ENCODE data around the gene FILIP1L. TPM values are rescaled to one million over a fixed set of nuclear protein-coding genes. Genes with fewer than 3 reads are reported as not detected.

Gene FILIP1L
- total RNA-seq, 1 experiment from 2014 or later, result 0.07 TPM

- no peak overlapping the region for H3K4me2 ChIP-seq (ENCODE audit: insufficient read depth, insufficient read length, low read length)
- no peaks in the 10 kb centered on the region for H3K27me3 Mint-ChIP-seq (ENCODE audit: low read depth)
Observed at GRCh38 chr3:99938270-99938911, 175.9 kb downstream of the FILIP1L start.

More at GRCh38 chr3:99938270-99938911, 175.9 kb downstream of the FILIP1L start:
- no peak overlapping the region for H3K14ac ChIP-seq (ENCODE audit: insufficient read depth, low read length)
- no peak overlapping the region for H3K56ac ChIP-seq (ENCODE audit: insufficient read length, low read depth, low read length)
- WGBS (ENCODE audit: extremely low coverage, insufficient read length, low lambda C conversion rate), result no CpG with 5 or more reads among the region's 3 CpGs
- no peaks in the 10 kb centered on the region; a peak in 1 of 7 replicates for H3K36me3 Mint-ChIP-seq (ENCODE audit: insufficient read depth in 1 of 3, low read depth in 3 of 3)
- H4K5ac ChIP-seq (ENCODE audit: insufficient read length, low read depth, low read length), result no peak overlapping the region
- H3K9me3 ChIP-seq (ENCODE audit: control insufficient read depth, low read depth, low read length), result no peaks in the 10 kb centered on the region
- no peak overlapping the region for H3K9ac ChIP-seq (ENCODE audit: extremely low read depth, insufficient read length, low read length)
- no peak overlapping the region for H3K23ac ChIP-seq (ENCODE audit: insufficient read length, low read depth, low read length)
- no peak for TF ChIP-seq CTCF (conservative IDR thresholded peaks at IDR 0.05)
- no peaks in the 10 kb centered on the region for H3K27me3 ChIP-seq (ENCODE audit: insufficient read depth, low read length)
- H2AK5ac ChIP-seq (ENCODE audit: insufficient read length, low read length), result no peak overlapping the region
- no peak overlapping the region for H2BK120ac ChIP-seq (ENCODE audit: low read depth, low read length, poor library complexity, severe bottlenecking)
- H3T11ph ChIP-seq (ENCODE audit: low read length), result no peak overlapping the region
- no peak overlapping the region for H2BK15ac ChIP-seq (ENCODE audit: low read depth, low read length)
- H3K4me1 Mint-ChIP-seq, result peaks cover 10 to 12% of the 10 kb centered on the region in 2 experiments; a peak in 3 of 4 replicates
- no peaks in the 10 kb centered on the region; the same call in 1 of the 2 replicates for H3K4me1 ChIP-seq (ENCODE audit: insufficient read depth, low read length)
- no peak overlapping the region for H4K91ac ChIP-seq (ENCODE audit: insufficient read length, low read depth, low read length)
- H4K20me1 ChIP-seq (ENCODE audit: control insufficient read depth, insufficient read depth, insufficient read length), result no peaks in the 10 kb centered on the region
- H3K4ac ChIP-seq (ENCODE audit: low read depth, low read length), result no peak overlapping the region
- H3K27ac Mint-ChIP-seq, result 0 out of 7 replicates have a peak overlapping the region, but pooled peaks of 1 of the 3 experiments have one; percentile 55
- H2BK12ac ChIP-seq (ENCODE audit: insufficient read length, low read depth, low read length), result no peak overlapping the region
- H3K23me2 ChIP-seq (ENCODE audit: insufficient read length, low read depth, low read length, poor library complexity, severe bottlenecking), result no peaks in the 10 kb centered on the region
- H2AFZ ChIP-seq (ENCODE audit: low read length), result no peak overlapping the region
- no peaks in the 10 kb centered on the region for H3K9me3 Mint-ChIP-seq
- H3K4me3 Mint-ChIP-seq, result no peak overlapping the region
- no peak overlapping the region for H3K27ac ChIP-seq (ENCODE audit: insufficient read length, low read depth, low read length)
- no peak overlapping the region for H2BK20ac ChIP-seq (ENCODE audit: low read depth, low read length, poor library complexity, severe bottlenecking)
- no peak overlapping the region for H2BK5ac ChIP-seq (ENCODE audit: insufficient read length, low read length)
- H3K79me2 ChIP-seq (ENCODE audit: insufficient read depth, low read length), result no peaks in the 10 kb centered on the region
- DNase-seq, result no peak
- H3K18ac ChIP-seq (ENCODE audit: insufficient read length, low read depth, low read length), result no peak overlapping the region
- no peak overlapping the region for H4K8ac ChIP-seq (replicated peaks; ENCODE audit: insufficient read length, low read depth, low read length)
- H3K79me1 ChIP-seq (ENCODE audit: insufficient read depth, low read depth, low read length, poor library complexity, severe bottlenecking), result no peaks in the 10 kb centered on the region
